ENCODE data around the gene SYDE1.

Gene SYDE1

DNA sequence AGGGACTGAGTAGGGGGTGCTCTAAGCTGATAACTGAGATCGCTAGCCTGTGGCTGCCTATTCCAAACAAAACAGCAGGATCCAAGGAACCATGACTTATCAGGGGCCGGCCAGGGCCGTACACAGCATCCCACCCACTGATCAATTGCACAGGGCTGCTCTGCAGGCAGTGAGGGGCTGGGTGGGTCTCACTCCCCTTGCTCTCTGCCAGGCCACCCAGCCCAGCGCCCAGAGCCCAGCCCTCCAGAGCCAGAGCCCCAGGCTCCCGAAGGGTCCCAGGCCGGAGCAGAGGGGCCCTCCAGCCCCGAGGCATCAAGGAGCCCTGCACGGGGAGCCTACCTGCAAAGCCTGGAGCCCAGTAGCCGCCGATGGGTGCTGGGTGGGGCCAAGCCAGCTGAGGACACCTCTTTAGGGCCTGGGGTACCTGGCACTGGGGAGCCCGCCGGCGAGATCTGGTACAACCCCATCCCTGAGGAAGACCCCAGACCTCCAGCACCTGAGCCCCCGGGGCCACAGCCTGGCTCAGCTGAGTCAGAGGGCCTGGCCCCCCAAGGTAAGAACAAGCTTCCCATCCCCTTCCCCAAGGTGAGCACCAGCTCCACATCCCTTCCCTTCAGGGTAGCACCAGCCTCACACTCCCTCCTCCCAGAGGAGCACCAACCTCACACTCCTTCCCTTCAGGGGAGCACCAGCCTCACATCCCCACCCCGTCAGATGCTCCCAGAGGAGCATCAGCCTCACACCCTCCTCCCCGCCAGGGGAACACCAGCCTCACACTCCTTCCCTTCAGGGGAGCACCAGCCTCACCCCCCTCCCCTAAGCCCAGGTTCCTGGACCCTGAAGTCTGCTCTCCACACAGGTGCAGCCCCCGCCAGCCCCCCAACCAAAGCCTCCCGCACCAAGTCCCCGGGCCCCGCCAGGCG lies 1.9 kb downstream of the SYDE1 start:
- no peak for DNase-seq

DNA sequence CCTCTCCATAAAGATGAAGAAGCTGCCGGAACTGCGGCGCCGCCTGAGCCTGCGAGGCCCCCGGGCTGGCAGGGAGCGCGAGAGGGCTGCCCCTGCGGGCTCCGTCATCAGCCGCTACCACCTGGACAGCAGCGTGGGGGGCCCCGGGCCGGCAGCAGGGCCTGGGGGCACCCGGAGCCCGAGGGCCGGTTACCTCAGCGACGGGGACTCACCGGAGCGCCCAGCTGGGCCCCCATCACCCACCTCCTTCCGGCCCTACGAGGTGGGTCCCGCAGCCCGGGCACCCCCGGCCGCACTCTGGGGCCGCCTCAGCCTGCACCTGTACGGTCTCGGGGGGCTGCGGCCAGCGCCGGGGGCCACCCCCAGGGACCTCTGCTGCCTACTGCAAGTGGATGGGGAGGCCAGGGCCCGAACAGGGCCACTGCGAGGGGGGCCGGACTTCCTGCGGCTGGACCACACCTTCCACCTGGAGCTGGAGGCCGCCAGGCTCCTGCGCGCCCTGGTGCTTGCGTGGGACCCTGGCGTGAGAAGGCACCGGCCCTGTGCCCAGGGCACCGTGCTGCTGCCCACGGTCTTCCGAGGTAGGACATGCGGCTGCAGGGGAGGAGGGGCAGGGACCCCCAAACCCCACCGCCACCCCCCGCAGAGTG lies 2.7 kb downstream of the SYDE1 start:
- DNase-seq: no peak

DNA sequence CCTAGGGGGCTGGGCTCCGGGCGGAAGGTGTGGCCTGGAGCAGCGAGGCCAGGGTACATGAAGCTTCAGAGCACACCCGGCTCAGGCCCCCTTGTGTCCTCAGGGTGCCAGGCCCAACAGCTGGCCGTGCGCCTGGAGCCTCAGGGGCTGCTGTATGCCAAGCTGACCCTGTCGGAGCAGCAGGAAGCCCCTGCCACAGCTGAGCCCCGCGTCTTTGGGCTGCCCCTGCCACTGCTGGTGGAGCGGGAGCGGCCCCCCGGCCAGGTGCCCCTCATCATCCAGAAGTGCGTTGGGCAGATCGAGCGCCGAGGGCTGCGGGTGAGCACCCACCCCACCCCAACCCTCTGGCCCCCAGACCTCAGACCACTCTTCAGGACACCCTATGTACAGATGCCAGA lies 3.2 kb downstream of the SYDE1 start:
- DNase-seq: no peak

DNA sequence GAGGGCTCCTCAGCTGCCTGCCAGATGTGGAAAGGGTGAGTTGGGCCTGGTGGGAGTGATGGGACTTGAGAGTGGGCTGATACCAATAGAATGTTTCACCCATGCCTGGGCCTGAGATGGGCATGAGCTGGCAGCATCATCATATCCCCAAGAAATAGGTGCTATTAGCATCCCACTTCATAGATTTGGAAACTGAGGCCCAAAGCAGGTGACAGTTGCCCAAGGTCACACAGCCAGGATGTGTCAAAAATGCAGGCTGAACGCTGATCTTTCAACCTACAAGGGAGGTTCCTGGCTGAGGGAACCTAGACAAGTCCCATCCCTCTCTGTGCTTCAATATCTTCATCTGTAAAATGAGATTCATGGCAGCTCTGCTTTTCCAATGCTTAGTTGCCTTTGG lies 4.6 kb downstream of the SYDE1 start:
- DNase-seq: no peak

DNA sequence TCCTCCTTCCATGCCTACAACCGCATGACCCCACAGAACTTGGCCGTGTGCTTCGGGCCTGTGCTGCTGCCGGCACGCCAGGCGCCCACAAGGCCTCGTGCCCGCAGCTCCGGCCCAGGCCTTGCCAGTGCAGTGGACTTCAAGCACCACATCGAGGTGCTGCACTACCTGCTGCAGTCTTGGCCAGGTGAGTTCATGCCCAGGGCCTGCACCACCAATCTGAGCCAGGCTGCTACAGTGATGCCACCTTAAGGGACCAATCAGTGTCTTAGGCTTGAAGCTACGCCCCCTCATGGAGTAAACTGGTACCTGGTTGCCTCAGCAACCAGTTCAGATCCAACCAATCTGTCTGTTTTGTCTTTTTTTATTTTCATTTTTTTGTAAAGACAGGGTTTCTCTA lies 5.2 kb downstream of the SYDE1 start:
- DNase-seq: no peak

DNA sequence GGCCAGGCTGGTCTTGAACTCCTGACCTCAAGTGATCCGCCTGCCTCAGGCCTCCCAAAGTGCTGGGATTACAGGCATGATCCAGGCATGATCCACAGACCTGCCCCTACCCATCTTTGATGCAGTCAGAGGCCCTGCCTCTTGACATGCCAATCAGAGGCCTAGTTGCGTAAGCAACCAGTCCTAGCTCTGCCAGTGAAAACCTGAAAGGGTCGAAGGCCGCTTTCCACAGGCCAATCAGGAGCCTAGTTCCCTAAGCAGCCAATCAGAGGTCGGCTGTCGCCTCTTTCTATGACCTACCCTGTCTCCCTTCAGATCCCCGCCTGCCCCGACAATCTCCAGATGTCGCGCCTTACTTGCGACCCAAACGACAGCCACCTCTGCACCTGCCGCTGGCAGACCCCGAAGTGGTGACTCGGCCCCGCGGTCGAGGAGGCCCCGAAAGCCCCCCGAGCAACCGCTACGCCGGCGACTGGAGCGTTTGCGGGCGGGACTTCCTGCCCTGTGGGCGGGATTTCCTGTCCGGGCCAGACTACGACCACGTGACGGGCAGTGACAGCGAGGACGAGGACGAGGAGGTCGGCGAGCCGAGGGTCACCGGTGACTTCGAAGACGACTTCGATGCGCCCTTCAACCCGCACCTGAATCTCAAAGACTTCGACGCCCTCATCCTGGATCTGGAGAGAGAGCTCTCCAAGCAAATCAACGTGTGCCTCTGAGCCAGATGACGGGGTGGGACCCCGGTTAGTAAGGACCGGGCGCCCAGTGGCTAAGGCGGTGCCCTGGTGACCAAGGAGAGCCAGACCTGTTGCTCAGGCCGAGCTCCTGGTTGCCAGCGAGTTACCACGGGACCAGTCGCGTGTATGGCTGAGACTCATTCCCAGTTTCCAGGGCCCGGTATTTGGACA lies 6.3 kb downstream of the SYDE1 start:
- no peak for DNase-seq

DNA sequence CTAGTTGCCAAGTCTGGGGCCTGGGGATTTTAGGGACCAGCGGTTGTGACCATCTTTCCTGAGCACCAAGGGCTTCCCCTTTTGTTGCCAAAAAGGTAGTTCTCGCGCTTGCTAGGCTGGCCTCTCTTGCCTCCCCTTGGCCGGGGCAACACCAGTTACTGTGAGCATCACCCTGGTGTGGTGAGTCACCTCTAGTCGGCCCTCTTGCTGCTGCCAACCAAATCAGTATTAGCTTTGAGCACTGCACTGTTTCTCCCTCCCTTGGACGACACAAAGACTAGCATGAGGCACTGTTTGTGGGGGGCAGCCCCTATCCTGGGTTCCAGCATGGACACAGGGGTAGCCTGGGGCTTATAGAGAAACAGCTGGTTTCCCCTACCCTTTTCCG lies 6.9 kb downstream of the SYDE1 start:
- DNase-seq: no peak

DNA sequence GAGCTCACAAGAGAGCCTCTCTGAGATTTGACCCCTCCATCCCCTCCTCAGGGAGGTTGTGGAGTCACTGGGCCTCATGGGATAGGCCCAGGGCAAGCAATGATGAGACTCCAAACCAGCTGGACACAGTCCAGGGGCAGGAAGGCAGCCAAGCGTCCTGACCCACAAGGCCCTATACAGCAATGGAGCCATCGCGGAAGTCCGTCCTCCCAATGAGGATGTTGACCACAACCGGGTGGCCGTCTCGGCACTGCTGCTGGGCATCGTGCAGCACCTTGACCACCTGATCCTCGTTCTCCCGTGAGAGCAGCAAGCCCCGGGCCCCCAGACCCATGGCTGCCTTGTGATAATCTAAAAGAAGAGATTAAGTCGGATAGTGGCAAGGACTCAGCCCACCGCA lies 7.9 kb downstream of the SYDE1 start:
- no peak for DNase-seq

DNA sequence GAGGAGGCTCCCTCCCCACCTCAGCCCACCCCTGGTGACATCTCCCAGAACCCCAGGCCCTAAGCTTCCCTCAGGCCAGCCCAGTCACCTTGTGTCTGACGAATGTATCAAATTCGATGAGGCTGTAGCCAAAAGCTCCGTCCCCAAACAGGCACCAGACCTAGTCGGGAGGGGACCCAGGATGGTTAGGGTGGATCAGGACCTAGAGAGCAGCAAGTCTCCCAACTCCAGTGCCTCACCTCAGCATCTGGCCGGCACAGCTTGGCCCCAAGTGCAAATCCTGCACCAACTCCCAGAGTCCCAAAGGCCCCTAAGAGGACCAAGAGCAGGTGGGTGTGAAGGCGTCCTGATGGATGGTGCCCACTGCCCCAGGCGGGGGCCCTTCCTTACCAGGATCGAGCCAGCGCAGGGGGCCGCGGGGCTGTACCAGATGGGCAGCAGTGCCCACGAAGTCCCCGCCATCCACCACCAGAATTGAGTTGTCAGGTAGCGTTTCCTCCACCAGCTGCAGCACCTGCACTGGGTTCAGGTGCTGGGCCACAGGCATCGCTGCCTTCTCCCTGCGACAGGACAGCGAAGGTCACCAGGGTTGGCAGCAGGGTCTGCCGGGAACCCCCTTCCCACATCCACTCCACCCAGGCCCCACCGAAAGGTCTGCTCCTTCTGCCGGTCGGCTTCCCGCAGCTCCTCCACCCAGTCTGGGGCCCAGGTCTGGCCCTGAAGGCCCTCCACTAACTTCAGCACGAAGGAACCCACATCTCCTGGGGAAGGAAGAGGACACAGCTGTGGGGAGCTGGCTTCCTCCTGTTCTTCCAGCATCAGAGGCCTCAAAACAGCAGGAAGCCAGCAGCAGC lies 8.8 kb downstream of the SYDE1 start:
- no peak for DNase-seq

DNA sequence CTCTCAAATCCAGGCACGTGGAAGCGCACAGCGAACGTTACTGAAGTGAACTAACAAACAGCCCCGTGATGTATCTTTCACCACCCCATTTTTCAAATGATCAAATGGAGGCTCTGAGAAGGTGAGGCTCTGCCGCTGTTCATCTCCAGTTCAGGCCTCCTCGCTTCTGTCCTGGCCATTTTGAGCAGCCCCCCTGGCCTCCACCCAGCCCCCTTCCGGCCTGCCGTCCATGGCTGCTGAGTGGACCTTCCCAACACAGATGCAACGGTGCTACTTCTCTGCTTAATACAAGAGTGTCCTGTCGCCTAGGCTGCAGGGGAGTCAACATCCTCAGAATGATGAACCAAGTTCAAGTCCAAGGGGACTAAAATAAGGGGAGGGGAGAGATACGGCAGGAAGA lies 9.7 kb downstream of the SYDE1 start:
- DNase-seq: no peak

DNA sequence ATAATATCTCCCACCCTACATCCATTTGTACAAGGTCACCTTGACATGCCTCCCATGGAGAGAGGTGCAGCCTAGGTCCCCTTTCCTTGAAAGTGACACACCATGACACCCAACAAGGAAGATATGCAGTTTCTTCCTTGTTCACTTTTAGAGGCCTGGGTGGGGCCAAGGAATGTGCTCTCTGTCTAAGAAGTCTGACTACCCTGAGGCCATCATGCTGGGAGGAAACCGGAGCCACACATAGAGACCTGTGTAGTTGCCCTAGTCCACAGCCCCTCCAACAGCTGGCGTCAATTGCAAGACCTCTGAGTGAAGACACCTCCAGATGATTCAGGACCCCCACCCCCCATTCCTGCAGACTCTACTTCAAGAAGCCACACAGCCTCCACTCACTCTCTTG lies 11.0 kb downstream of the SYDE1 start:
- DNase-seq: no peak

DNA sequence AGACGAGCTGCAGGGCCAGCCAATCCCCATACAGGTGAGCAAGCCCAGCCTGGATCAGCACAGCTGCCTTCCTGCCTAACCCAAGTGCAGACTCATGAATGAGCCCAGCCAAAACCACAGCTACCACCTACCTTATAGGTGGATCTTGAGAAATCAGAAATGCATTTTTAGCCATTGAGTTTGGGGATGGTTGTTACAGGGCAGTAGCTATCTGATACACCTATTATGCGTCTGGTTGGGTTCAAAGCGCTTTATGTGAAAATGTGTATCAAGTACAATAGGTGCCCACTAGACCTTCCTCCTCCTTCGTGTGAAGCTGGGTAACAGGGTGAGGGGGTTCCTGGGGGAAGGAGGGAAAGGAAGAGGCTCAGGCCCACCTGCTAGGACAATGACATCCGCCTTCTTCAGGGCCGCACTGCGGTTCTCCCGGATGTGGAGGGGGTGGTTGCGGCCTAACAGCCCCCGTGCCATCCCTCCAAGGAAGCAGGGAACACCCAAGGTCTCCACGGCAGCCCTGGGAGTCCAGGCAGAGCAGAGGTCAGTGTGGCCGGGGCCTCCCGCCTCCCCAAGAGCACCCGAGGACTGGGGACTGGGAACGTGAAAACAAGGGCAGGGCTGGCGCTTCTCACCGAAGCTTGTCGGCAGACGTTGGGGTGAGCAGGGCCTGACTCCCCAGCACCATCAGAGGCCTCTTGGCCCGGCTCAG lies 11.7 kb downstream of the SYDE1 start:
- no peak for DNase-seq

DNA sequence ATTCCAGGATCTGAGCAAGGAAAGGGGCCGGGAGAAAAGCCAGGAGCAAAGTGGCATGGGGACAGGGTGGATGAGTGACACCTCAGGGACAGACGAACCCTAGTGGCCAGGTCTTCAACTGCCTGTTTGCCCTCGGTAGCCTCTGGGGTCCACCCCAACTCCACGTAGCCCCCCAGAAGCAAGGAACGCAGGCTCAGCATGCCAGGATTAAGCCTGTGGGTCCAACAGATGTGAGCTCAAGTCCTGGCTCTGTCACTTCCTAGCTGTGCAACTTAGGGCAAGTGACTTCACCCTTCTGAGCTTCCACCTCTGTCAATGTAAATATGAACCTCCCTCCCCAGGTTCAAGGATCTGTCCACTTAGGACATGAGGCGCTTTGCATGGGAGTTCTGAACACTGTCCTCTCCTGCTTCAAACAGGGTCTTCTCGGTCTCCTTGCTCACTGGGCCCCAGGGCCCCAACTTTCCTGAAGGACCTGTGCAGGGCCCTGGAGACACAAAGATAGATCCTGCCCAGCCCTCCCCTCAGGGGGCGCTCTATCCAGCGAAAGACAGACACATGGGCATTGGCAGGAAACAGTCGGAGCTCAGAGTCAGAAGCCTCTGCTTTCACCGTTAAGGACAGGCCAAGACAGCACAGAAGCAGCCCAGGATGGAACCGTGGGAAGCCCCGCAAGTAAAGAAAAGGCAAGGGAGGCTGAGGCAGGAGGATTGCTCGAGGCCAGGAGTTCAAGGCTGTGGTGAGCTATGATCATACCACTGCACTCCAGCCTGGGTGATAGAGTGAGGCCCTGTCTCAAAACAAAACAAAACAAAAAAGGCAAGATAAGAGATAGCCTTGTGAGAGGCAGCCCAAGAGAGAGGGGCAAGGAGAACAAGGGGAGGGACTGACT lies 13.2 kb downstream of the SYDE1 start:
- DNase-seq: no peak

DNA sequence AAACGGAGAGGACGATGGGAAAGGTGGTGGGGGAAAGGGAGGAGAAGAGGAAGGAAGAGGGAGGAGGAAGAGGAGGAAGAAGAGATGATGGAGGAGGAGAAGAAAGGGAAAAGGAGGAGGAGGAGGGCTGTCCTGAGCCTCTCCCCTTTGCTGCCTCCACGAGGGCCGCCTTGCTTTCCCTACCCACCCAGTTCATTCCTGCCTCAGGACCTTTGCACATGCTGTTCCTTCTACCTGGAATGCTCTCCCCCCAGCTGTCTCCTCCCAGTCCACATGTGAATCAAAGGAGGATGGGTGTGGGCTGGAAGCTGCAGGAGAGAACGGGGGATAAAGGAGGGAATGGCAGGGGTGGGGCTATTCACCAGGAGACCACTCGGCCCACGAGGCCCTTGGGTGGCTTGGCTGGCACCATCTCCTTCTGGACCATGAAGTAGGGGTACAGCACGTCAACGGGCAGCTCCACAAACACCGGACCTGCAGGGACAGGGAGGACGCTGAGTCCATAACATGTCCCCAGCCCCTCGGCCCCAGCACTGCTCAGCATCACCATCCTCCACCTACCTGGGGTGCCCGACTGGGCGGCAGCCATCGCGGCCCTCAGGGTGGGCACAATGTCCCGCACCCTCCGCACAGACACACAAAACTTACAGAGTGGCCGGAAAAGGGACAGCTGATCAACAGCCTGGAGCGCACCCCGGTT lies 15.3 kb downstream of the SYDE1 start:
- DNase-seq: no peak

DNA sequence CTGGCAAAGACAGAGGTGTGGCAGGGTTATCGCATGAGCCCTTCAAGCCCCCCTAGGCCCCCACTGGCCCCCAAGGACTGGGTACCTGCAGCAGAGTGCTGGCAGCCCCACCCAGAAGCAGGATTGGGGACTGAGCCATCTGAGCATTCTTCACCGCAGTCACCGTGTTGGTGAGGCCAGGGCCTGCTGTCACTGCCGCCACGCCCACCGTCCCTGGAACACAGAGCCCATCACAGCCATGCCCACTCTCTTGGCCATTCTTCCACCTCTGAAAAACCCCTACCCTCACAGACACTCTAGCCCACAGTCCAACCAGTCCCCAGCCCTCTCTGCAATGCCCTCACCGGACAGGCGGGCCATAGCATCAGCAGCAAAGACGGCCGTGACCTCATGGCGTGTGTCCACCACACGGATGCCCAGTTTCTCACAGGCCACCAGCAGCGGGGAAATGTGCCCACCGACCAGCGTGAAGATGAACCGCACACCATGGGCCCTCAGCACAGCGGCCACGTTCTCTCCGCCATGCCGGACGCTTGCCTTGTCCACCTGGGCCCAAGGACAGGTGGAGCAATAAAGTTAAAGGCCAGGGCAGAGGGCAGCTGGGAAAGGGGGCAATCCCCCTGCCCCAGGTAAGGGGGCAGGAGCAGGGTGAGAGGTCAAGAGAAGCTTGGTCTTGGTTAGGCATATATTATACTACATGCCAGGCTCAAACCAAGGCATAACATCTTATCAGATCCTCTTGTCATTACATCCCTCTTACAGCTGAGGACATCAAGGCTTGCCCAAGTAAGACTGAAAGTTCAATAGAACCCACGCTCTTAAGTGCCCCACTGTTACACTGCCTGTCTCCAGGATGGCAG lies 16.1 kb downstream of the SYDE1 start:
- no peak for DNase-seq

DNA sequence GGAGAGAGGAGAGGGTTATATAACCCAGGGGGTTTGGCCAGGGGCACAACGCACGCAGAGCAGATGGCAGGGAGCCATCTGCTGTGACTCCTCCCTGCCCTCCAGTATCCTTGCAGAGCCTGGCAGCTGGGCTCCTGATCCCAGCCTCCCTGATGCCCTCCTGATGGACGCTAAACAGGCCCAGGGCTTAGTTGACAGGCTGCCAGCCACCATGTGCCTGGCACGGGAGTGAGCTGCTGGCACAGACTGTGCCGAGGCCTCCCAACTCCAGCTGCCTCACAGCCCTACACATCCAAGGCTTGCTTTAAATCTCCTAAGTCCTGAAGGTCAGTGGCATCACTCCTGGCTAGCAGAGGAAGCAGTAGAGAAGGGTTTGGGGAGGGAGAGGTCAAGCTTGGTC lies 16.7 kb downstream of the SYDE1 start:
- peak; percentile 50 for DNase-seq

DNA sequence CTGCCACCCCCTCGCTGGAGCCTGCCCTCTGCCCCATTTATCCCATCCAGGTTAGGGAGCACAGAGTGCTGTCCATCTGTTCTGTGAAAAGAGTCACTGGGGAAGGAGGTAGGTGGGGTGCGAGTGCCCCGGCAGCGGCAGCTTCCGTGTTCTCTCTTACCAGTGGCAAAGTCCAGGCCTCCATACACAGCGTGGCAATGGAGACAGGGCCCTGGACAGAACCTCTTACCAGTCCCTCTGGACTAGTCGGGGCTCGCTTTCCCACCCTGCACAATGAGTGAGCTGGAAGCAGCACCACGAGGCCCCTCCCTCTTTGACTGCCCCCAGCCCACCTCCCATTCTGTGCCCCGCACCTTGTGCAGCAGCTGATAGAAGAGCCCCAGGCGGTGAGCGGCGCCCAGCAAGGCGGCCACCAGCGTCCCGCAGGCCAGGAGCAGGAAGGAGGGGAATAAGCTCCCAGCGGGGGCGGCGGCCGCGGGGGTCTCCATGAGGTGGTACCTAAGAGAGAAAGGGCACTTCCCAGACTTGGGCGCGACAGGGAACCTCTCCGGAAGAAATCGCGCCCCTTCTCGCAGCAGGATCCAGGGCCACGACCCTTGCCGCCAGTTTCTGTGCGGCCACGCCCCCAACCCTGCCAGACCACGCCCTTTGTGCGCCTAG lies 17.5 kb downstream of the SYDE1 start:
- DNase-seq: no peak

DNA sequence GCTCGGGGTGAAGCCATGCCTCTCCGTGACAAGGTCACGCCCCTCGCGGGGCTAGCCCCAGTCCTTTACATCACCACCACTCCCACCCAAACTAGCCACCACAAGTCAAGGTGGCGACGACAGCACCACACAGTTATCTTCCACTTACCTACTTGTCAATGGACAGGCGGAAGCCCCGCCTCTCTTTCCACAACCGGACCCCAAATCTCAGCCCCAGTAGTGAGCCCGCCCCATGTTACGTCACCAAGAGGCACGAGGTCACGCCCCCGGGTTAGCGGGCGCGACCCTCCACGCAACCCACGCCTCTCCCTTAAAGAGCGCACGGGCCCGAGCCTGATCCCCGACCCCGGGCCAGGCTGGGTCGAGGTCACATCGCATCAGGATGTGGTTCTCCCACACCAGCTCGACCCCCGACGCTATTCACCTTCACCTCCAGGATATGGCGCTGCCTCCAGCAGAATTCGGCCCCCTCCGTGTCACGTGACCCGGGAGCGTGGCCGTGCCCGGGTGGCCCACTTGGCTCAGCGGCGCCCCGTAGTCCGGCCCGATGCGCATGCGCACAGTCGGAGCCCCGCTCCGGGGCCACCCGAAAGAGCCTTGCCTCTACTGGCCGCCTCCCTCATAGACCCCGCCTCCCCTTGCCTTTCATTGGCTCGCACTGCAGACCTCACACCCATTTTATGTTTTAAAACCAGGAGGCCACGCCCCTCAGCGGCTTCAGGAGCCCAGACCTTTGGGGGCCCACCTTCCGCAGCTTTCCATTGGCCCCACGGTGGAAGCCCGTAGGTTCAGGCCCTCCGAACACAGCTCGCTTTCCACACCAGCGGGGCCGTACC lies 18.2 kb downstream of the SYDE1 start:
- peak; percentile 99 for DNase-seq
